Fibroblast of pulmonary artery (primary cell): ENCODE results near the gene LRRC15.

Experiments used
- DNase-seq: peaks from one replicate; pipeline ENCODE4 v3.0.0-alpha.2; 2010; ENCODE audit warnings: low read depth
- H3K4me3 ChIP-seq: replicated peaks from 2 replicates; pipeline ENCODE4 v1.5.1; 2011; ENCODE audit warnings: low read depth, mild to moderate bottlenecking, control low read depth, low read length, moderate library complexity
- TF ChIP-seq, protein P1 (sequence below): IDR thresholded peaks from 2 replicates; pipeline ENCODE4 v1.5.1; 2011; ENCODE audit warnings: mild to moderate bottlenecking, control low read depth, low read length, inconsistent platforms; ENCODE audit errors: missing control alignments

LRRC15 gene

DNA sequence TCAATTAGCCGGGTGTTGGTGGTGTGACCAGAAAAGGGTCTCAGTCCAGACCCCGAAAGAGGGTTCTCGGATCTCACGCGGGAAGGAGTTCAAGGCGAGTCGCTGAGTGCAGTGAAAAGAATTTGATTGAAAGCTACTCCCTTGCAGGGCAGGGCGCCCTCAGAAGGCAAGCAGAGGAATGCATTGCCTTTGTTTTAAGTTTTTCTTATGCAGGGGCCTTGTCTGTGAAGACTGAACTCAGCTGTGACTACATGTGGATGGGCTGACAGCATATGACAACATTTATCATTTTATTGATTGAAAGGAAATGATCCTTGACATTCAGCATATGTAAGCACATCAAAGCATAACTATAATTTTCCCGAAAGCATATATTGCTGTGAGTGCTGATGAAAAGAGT is 30.2 kb downstream of the LRRC15 start:
- TF ChIP-seq, protein P1, sequence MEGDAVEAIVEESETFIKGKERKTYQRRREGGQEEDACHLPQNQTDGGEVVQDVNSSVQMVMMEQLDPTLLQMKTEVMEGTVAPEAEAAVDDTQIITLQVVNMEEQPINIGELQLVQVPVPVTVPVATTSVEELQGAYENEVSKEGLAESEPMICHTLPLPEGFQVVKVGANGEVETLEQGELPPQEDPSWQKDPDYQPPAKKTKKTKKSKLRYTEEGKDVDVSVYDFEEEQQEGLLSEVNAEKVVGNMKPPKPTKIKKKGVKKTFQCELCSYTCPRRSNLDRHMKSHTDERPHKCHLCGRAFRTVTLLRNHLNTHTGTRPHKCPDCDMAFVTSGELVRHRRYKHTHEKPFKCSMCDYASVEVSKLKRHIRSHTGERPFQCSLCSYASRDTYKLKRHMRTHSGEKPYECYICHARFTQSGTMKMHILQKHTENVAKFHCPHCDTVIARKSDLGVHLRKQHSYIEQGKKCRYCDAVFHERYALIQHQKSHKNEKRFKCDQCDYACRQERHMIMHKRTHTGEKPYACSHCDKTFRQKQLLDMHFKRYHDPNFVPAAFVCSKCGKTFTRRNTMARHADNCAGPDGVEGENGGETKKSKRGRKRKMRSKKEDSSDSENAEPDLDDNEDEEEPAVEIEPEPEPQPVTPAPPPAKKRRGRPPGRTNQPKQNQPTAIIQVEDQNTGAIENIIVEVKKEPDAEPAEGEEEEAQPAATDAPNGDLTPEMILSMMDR = peak; percentile 15
- H3K4me3 ChIP-seq = no peak overlapping the region
- no peak for DNase-seq

DNA sequence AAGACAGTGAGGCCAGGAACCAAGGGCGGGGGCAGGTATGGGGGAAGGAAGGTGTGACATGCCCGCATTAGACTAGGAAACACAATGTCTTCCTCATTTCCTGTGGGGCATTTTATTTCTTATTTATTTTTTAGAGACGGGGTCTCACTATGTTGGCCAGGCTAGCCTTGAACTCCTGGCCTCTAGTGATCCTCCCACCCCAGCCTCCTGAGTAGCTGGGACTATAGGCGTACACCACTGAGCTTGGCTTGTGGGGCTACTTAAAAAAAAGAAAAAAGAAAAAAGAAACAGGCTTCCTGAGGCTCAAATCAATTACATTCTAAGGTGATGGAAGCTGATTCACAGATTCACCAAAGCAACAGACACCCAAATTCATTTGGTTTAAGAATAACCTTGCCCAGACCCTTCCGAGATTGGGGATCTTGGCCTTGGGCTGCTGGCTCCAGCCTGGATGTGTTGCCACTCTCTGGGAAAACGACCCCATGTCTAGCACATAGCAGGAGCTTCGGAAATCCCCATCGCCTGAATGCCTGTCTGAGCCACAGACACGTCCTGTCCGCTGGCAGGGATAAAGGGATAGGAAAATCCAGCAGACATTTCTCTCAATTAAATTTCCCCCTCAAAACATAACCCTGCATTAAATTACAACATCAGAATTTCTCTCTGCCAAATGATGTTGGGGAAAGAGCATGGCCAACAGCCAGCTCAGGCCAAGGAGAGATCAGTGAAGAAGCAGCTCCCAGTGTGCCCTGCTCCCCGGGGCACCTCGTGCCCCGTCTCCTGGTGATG is 31.4 kb downstream of the LRRC15 start:
- DNase-seq = peak; percentile 32
- no peak overlapping the region for H3K4me3 ChIP-seq
- TF ChIP-seq, protein P1 = no peak

DNA sequence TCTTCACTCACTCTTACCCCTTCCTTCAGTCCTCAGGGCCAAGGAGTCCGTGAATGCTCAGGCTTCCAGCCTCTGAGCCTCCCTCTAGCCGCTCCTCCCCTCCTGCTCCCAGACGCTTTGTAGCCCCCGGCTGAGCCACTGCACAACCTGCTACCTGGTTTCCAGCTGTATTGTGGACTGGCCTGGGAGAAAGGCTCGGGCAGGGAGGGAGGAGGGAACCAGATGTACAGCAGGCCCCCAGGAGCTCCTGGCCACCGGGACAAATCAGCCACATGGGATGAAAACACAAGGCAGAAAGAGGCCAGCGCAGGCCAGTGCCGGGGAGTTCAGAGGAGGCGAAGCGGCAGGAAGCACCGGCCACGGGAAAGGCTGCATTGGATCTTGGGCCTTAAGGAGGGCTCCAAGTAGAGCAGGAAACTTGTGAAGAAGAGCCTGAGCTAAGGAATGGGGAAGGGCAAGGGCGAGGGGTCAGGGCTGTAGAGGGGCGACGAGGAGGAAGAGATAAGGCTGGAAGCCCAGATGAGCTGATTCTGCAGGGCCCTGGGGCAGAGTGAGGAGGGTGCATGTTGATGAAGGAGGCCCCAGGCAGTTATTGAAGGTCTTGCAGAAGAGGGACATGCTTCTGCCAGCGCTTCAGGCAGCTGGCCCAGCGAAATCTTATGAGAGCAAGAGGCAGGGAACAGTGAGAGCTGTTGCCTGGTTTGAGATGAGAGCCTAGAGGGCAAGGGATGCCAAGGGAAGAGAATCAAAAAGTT is 32.8 kb downstream of the LRRC15 start:
- TF ChIP-seq, protein P1 = no peak
- no peak overlapping the region for H3K4me3 ChIP-seq
- DNase-seq = no peak

GRCh38 chr3:194333981-194334320 is 35.6 kb downstream of the LRRC15 start:
- no peak for DNase-seq
- no peak overlapping the region for H3K4me3 ChIP-seq
- TF ChIP-seq, protein P1 = no peak

DNA sequence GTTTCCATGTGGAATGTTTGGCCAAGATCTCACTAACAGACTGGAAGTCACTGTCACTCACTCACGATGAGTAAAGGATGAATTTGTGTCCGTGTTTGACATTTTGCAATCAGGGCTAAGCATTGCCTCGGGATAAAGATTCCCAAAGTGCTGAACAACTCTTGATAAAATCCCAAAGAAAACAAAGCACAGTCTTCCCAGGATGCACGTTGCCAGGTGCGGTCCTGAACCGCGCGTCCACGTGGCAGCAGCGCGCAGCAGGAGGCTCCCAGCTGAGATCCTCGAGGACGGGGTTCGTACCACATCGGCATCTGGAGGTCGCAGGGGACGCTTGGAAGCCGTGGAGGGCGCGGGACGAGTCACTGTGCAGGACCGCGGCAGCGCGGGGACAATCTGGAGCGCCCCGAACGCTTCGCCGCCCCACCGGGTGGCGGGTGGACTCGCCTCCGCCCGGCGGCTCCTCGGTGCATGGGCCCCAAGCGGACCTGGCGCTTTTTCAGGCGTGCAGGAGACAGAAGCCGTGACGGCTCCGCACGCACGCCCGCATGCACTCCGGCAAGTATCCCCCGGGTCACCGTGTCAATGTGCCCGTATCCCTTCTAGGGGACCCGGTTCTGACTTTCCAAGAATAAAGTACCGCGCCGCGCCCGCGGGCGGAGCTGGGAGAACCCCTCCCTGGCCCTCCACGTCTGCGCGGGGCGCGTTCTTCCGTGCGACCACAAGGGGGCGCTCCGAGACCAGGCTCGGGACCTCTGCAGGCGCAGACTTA is 36.1 kb downstream of the LRRC15 start:
- TF ChIP-seq, protein P1 = peak; percentile 87
- H3K4me3 ChIP-seq = peak overlapping the region; percentile 52
- DNase-seq = peak; percentile 86

- H3K4me3 ChIP-seq = no peak overlapping the region
- TF ChIP-seq, protein P1 = no peak
- no peak for DNase-seq
Measured at GRCh38 chr3:194332858-194333211, 36.7 kb downstream of the LRRC15 start.
